AG10803 (cell line): ENCODE measurements around the gene AGPAT3.

Experiments
- DNase-seq: peaks from one replicate; pipeline ENCODE4 v3.0.0; 2010; ENCODE audit warnings: low read depth
- H3K4me3 ChIP-seq: 2 replicates; pipeline ENCODE4 v1.5.1; 2011; ENCODE audit warnings: mild to moderate bottlenecking, low read length, control low read depth
- TF ChIP-seq, protein P1 (sequence below): conservative IDR thresholded peaks from 2 replicates; pipeline ENCODE4 v1.5.1; 2011; ENCODE audit warnings: mild to moderate bottlenecking, low read length, control low read depth, inconsistent platforms

AGPAT3 gene

DNA sequence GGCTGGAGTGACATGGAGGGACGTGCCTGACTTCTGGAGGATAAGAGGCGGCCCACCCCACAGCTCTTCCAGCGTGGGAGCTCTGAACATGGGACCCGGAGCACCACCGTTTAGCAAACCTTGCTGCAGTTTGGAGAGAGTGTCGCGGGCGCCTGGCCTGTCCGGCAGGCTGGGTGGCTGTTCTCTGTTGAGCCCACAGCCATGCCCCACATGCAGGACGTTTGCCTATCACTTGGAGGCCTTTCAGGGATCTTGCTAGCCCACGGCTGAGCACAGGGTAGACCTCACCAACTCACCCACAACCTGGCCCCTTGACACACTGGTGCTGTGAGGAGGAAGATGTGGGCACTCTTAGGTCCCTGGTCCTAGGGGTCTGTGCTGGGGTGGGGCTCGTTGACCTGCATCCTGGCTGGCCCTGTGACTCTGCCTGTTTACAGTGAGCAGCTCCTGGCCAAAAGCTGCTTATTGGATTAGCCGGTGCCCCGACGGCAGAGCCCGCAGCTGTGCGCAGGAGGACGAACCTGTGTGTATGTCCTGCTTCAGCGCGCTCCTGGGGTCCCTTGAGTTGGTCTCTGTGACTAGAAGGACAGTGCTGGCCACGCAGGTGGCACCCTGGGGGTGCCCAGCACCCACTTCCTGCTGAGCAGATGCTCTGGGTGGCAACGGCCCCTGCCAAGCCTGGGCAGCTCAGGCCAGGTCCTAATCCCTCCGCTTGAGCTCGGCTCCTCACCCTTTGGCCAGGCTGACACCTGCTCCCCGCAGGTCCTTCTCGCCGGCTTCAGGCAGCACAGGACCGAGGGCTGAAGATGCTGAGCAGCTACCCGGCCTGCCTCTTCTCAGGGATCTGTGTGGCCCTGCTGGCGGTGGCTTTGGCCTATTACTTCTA lies 74.7 kb downstream of the AGPAT3 start:
- TF ChIP-seq, protein P1, sequence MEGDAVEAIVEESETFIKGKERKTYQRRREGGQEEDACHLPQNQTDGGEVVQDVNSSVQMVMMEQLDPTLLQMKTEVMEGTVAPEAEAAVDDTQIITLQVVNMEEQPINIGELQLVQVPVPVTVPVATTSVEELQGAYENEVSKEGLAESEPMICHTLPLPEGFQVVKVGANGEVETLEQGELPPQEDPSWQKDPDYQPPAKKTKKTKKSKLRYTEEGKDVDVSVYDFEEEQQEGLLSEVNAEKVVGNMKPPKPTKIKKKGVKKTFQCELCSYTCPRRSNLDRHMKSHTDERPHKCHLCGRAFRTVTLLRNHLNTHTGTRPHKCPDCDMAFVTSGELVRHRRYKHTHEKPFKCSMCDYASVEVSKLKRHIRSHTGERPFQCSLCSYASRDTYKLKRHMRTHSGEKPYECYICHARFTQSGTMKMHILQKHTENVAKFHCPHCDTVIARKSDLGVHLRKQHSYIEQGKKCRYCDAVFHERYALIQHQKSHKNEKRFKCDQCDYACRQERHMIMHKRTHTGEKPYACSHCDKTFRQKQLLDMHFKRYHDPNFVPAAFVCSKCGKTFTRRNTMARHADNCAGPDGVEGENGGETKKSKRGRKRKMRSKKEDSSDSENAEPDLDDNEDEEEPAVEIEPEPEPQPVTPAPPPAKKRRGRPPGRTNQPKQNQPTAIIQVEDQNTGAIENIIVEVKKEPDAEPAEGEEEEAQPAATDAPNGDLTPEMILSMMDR: no peak
- no peak for DNase-seq
- no peak overlapping the region for H3K4me3 ChIP-seq

DNA sequence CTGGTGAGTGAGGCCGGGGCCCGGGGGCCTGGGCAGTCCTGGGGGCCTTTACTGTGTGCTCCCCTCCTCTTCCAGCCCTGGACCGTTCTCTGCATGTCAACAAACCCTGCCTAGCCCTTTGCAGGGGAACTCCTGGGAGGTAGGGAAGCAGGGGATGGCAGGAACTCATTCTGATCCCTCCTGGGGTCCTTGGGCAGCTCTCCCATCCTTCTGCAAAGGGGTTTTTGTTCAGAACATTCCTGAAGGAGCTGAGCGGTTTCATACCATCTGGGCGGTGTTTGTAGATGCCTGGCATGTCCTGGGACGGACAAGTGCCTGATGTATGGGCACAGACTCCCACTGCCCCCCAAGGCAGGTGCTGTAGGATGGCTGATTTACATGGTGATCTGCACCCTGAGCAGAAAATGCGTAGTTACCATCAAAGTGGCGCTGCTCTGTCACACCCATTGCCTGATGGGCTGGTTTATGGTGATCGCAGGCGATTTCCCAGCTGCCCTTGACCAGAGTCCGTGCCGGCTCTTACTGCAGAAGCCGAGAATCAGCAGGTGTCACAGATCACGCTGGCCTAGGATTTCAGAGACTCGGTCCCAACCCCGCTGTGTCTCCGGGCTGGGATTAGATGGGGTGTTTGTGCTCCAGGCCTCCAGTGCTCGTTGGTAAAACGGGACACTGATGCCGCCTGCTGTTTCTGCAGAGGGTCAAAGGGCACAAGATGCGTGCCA lies 75.5 kb downstream of the AGPAT3 start:
- H3K4me3 ChIP-seq: no peak overlapping the region
- TF ChIP-seq, protein P1: no peak
- DNase-seq: no peak

DNA sequence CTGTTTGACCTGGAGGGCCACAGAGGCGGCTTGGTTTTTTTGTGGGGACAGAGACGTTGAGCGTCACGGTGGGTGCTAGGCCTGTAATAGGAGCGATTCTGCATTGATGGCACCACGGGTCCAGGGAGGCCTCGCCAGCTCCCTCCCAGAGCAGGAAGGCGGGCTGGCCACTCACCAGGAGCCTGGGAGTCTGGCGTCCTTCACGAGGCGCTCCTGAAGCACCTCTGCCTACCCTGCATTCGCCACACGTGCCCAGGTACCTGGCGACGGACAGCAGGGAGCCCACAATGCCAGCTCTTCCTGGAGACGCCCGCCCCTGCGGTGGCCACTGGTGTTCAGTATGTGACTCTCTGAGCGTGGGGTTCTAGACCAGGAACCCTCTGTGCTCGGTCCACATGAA lies 77.2 kb downstream of the AGPAT3 start:
- no peak overlapping the region for H3K4me3 ChIP-seq
- DNase-seq: no peak
- TF ChIP-seq, protein P1: no peak

DNA sequence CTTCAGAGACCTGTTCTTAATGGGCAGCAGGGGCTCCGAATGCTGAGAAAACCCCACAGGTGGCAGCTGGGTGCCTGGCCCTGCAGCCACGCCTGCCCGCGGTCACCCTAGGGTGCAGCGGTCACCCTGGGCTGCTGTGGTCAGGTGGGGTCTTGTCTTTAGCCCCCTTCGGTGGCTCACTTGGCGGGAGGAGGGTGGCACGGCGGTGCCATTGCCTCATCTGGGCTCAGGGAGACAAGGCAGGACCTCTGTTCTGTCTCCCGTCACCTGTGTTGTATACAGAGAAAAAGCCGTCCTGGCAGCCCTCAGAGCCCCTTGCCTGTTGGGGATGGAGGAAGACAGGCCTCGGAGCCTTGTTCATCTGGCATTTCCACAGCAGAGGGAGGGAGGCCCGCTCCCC lies 77.6 kb downstream of the AGPAT3 start:
- H3K4me3 ChIP-seq: no peak overlapping the region
- no peak for DNase-seq
- TF ChIP-seq, protein P1: no peak

DNA sequence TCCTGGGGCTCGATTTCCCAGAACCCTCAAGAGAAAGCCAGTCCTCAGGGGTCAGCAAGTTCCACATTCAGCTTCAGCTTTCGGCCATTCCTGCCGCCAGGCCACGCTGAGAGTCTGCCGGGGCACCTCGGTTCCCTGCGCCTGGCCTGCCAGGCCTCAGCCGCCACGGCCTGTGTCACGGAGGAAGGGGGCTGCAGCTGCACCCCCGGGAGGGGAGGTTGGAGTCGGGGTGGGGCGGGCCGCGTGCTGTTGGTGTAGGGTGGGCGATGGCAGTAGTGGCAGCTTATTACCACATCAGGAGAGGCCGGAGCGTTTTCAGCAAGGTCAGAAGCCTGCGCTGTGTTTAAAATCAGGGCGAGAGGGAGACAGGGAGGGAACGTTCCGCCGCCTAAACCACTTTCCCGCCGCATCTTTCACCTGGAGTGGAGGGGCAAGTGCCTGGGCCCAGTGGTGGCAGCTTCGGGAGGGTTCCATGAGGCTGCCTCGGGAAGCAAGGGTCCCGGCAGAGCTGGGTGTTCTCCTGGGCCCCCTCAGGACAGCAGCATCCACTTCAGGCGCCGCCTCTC lies 78.6 kb downstream of the AGPAT3 start:
- H3K4me3 ChIP-seq: no peak overlapping the region
- no peak for DNase-seq
- TF ChIP-seq, protein P1: no peak

DNA sequence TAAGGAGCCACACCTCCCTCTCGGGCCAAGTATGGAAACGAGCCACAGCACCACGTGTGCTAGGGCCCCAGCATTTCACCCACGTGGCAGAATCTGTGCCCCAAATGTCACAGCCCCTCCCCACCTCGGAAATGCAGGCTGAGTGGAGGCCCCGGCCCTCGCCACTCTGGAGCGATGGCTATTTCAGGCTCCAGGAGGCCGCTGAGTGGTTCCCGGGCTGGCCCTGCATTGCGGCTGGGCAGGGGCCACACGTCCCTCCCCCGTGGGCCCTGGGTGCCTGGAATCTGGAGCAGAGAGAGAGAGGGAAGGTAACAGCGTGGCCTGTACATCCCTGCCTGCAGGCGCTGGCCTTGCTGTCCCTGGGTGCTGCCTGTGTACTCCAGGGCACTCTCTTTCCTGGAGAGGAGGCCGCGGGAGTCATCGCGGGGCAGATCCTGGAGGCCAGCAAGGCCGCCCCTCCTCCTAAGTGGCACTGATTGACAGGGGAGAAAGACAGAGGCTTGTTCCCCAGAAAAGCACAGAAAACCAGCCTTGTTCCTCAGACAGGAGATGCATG lies 79.1 kb downstream of the AGPAT3 start:
- no peak for DNase-seq
- TF ChIP-seq, protein P1: no peak
- H3K4me3 ChIP-seq: no peak overlapping the region
